Measurements from ENCODE around the gene MCTP1. TPM values are rescaled to one million over a fixed set of nuclear protein-coding genes. Genes with fewer than 3 reads are reported as not detected.

The MCTP1 gene
- total RNA-seq, 1 donor from 2014 or later: 1.9 TPM

DNA sequence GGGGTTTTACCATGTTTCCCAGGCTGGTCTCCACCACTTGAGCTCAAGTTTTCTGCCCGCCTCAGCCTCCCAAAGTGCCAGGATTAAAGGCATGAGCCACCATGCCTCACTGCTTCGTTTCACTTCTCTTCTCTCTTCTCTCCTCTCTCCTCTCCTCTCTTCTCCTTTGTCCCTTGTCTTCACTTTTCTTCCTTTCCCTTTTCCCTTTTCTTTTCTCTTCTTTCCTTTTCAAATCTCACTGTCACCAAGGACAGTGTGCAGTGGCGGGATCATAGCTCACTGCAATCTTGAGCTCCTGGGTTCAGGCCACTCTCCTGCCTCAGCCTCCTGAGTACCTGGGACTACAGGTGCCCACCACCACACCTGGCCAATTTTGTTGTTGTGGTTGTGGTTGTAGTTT lies 617.0 kb downstream of the MCTP1 start:
- Mint-ChIP-seq H3K4me1 (peaks cover under 1% of the 10 kb centered on the region), H3K27ac (no peak overlapping the region), H3K36me3 (ENCODE audit: low read depth) (peaks cover 51% of the 10 kb centered on the region), H3K27me3 (no peaks in the 10 kb centered on the region), H3K9me3 (no peaks in the 10 kb centered on the region), H3K4me3 (no peak overlapping the region)
- ChIA-PET POLR2A (no interaction called here), CTCF (no interaction called here)
- DNase-seq: no peak
- ATAC-seq (ENCODE audit: low read depth): no peak
- intact Hi-C loops (cut with micrococcal nuclease): no loop called here
- TF ChIP-seq, protein P1, sequence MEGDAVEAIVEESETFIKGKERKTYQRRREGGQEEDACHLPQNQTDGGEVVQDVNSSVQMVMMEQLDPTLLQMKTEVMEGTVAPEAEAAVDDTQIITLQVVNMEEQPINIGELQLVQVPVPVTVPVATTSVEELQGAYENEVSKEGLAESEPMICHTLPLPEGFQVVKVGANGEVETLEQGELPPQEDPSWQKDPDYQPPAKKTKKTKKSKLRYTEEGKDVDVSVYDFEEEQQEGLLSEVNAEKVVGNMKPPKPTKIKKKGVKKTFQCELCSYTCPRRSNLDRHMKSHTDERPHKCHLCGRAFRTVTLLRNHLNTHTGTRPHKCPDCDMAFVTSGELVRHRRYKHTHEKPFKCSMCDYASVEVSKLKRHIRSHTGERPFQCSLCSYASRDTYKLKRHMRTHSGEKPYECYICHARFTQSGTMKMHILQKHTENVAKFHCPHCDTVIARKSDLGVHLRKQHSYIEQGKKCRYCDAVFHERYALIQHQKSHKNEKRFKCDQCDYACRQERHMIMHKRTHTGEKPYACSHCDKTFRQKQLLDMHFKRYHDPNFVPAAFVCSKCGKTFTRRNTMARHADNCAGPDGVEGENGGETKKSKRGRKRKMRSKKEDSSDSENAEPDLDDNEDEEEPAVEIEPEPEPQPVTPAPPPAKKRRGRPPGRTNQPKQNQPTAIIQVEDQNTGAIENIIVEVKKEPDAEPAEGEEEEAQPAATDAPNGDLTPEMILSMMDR (IDR thresholded peaks at IDR 0.05): no peak

DNA sequence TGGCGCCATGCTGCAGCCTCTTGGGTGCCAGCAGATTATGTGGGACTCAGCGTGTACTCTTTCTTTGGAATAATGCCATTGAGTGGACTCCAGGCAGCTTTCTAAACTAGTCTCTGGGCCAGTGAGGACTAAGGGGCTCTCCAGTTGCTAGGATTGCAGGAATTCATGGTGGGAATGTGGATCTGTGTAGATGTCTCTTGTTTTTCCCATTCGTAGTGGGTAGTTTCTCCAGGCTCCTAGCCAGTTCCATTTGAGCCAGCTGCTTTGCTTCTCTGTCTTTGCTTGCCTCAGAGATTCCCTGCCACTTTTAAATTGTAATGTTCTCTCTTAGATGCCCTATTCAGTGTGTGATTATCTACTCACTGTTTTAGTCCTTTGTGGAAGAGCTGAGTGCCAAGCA lies 623.8 kb downstream of the MCTP1 start:
- no peaks in the 10 kb centered on the region for H3K27me3 Mint-ChIP-seq
- H3K4me1 Mint-ChIP-seq: no peaks in the 10 kb centered on the region
- no peak for ATAC-seq (ENCODE audit: low read depth)
- peaks cover 58% of the 10 kb centered on the region for H3K36me3 Mint-ChIP-seq (ENCODE audit: low read depth)
- H3K27ac Mint-ChIP-seq: no peak overlapping the region
- POLR2A ChIA-PET: no interaction called here
- intact Hi-C loops (cut with micrococcal nuclease): no loop called here
- DNase-seq: no peak
- peaks cover 23% of the 10 kb centered on the region for H3K9me3 Mint-ChIP-seq
- no peak overlapping the region for H3K4me3 Mint-ChIP-seq
- CTCF ChIA-PET: no interaction called here
- TF ChIP-seq, protein P1 (IDR thresholded peaks at IDR 0.05): no peak

DNA sequence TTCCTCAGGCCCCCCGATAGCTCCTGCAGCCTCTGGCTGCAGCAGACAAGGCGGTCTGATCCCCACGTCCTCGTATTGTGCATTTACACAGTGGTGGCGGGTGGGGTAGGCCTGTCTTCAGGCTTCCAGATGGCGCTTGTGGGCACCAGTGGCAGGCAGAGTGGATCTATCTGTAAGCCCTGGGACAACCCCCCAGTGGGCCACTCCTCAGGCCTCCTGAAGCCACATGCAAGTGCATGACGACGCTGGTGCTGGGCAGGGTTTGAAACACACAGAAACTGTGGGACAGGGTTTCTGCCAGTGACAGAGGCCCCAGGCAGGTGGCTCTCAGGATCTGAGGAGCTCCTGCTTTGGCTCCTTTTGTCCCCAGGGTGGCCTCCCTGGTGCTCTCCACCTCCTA lies 624.4 kb downstream of the MCTP1 start:
- CTCF ChIA-PET: no interaction called here
- Mint-ChIP-seq H3K4me1 (no peaks in the 10 kb centered on the region), H3K9me3 (peaks cover 29% of the 10 kb centered on the region), H3K27me3 (no peaks in the 10 kb centered on the region), H3K4me3 (no peak overlapping the region), H3K27ac (no peak overlapping the region), H3K36me3 (ENCODE audit: low read depth) (peaks cover 61% of the 10 kb centered on the region)
- intact Hi-C loops (cut with micrococcal nuclease): no loop called here
- POLR2A ChIA-PET: no interaction called here
- ATAC-seq (ENCODE audit: low read depth) (no peak), DNase-seq (no peak)
- TF ChIP-seq, protein P1 (IDR thresholded peaks at IDR 0.05): no peak

GRCh38 chr5:94658272-94658671 lies 626.6 kb downstream of the MCTP1 start:
- Mint-ChIP-seq H3K36me3 (ENCODE audit: low read depth) (peaks cover 65% of the 10 kb centered on the region), H3K27me3 (no peaks in the 10 kb centered on the region), H3K4me3 (no peak overlapping the region), H3K27ac (no peak overlapping the region), H3K4me1 (no peaks in the 10 kb centered on the region), H3K9me3 (peaks cover 38% of the 10 kb centered on the region)
- intact Hi-C loops (cut with micrococcal nuclease): no loop called here
- ATAC-seq (ENCODE audit: low read depth) (no peak), DNase-seq (no peak)
- POLR2A ChIA-PET: no interaction called here
- TF ChIP-seq, protein P1 (IDR thresholded peaks at IDR 0.05): no peak
- CTCF ChIA-PET: no interaction called here

Other genes starting within 250 kb of the MCTP1 start
- not detected in 2 replicates for gene FAM81B, start 106.3 kb upstream of the MCTP1 start, total RNA-seq

Data from activated B cell treated with CpG ODN at 0.5 μM for 24 hours (primary cell).